Pulmonary artery endothelial cell (primary cell): ENCODE measurements around the gene ANO10. TPM values are rescaled to one million over a fixed set of nuclear protein-coding genes. Genes with fewer than 3 reads are reported as not detected.

Experiments used
- DNase-seq: peaks from one replicate; pipeline ENCODE4 v3.0.0-alpha.2; 2011; ENCODE audit warnings: low read depth, low spot score
- total RNA-seq: library from RNA; depleted of rRNA; stranded (reverse); fragments of >200 nt; gene quantifications from 2 replicates; pipeline ENCODE4 v1.2.3, GENCODE V29; 2014

The ANO10 gene
- total RNA-seq, 1 donor from 2014 or later, result 34.4 TPM

- no peak for DNase-seq
Observed at GRCh38 chr3:43353923-43354670, 267.7 kb downstream of the ANO10 start.

GRCh38 chr3:43353393-43353792 lies 268.4 kb downstream of the ANO10 start:
- DNase-seq, result no peak

- DNase-seq, result no peak
Observed at GRCh38 chr3:43349716-43350115, 272.1 kb downstream of the ANO10 start.

- no peak for DNase-seq
Observed at GRCh38 chr3:43348852-43349574, 272.8 kb downstream of the ANO10 start.

GRCh38 chr3:43348350-43348749 lies 273.5 kb downstream of the ANO10 start:
- no peak for DNase-seq

- DNase-seq, result no peak
Observed at GRCh38 chr3:43347774-43348173, 274.0 kb downstream of the ANO10 start.

- no peak for DNase-seq
Observed at GRCh38 chr3:43346978-43347749, 274.6 kb downstream of the ANO10 start.

- DNase-seq, result no peak
Observed at GRCh38 chr3:43345877-43346276, 275.9 kb downstream of the ANO10 start.

- no peak for DNase-seq
Observed at GRCh38 chr3:43345246-43345645, 276.6 kb downstream of the ANO10 start.

GRCh38 chr3:43344520-43344919 lies 277.3 kb downstream of the ANO10 start:
- DNase-seq, result no peak

GRCh38 chr3:43343815-43344214 lies 278.0 kb downstream of the ANO10 start:
- DNase-seq, result no peak

GRCh38 chr3:43343185-43343584 lies 278.6 kb downstream of the ANO10 start:
- no peak for DNase-seq

GRCh38 chr3:43341788-43342187 lies 280.0 kb downstream of the ANO10 start:
- no peak for DNase-seq

- DNase-seq, result no peak
Observed at GRCh38 chr3:43340403-43340802, 281.4 kb downstream of the ANO10 start.

- DNase-seq, result no peak
Observed at GRCh38 chr3:43338295-43338694, 283.5 kb downstream of the ANO10 start.

GRCh38 chr3:43335799-43336198 lies 286.0 kb downstream of the ANO10 start:
- no peak for DNase-seq

GRCh38 chr3:43334976-43335375 lies 286.8 kb downstream of the ANO10 start:
- DNase-seq, result no peak

GRCh38 chr3:43331381-43331780 lies 290.4 kb downstream of the ANO10 start:
- DNase-seq, result no peak

GRCh38 chr3:43330981-43331380 lies 290.8 kb downstream of the ANO10 start:
- DNase-seq, result no peak

GRCh38 chr3:43328653-43329052 lies 293.2 kb downstream of the ANO10 start:
- DNase-seq, result no peak

- no peak for DNase-seq
Observed at GRCh38 chr3:43327582-43327979, 294.2 kb downstream of the ANO10 start.

GRCh38 chr3:43326891-43327581 lies 294.8 kb downstream of the ANO10 start:
- DNase-seq, result no peak
